ENCODE results near the gene FBRS.

FBRS gene

DNA sequence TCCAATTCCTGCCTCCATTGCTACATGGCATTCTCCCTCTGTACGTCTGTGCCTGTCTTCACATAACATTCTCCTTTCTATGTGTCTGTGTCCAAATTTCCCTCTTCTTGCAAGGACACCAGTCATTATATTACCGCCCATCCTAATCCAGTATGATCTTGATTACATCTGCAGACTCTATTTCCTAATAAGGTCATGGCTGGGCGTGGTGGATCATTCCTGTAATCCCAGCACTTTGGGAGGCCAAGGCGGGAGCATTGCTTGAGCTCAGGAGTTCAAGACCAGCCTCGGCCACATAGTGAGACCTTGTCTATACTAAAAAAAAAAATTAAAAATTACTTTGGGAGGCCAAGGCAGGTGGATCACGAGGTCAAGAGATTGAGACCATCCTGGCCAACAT is 12.5 kb upstream of the FBRS start:
- no peak for DNase-seq

DNA sequence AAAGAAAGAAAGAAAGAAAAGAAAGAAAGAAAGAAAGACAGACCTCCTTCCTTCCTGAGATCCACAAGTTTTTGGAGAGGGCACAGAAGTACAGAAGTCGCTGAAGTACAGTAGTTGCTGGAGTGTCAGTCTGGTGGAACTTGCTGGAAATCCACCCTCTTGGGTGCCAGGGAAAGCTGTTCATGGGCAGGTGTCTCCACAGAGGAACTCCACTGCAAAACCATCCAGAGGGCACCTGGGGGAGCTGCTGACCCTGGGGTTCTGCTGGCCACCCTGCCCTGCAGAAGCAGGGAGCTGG is 11.0 kb upstream of the FBRS start:
- no peak for DNase-seq

DNA sequence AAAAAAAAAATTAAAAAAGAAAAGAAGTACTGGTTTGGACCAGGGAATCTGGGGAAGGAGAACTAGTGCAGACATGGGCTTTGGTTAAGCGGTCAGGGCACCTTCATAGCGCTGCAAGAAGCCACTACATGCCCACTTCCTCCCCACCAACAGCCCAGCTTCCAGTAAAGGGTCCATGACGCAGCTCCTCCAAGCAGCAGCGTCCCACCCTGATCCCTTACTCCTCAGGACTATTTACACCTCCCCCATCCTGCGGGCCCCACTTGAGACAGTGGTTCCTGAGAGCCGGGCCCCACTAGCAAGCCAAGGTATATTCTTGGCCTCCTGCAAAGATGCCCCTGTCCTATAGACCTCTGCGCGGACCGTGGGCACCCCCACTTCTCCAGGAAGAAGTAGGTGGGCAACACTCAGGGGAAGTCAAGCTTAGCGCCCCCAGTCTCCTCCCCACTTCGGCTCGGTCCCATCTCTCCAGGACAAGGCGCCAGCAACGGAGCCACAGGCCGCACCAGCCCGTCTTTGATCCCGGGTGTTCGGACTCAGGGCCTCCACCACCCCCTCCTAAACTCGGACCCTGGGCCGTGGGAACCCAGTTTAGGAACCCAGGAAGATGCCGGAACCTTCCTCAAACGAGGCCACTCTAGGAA is 8.4 kb upstream of the FBRS start:
- peak; percentile 48 for DNase-seq

DNA sequence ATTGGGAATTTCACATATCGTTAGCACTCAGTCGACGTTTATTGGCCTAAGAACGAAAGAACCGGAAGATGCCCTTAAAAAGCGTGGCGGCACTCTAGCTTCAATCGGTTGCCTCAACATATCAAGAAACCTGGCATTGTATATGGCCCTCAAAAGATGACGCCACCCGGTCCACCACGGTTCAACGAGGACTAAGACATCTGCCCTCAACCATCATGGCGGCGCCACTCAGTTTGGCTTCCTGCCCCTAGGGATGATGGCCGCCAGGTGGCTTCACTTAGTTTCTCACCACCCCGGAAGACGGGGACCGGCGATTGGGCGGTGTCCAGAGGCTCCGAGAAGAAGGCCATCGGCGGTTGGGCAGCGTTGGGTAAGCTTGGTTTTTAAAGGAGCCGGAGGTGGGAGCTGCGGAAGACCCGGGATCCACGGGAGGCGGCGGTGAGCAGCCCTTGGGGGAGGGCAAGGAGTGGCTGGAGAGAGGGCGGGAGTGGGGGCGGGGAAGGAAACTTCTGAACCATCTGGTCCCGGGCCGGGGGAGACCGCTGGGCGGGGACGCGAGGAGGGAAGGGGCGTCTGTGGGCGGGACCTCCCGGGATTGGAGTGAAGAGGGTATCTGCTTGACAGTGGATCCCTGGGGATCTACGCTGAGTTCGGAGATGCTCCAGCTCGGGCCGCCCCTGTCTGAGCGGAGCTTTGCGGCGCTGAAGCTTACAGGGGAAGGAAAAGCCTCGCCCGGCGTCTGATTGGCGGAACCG is 7.7 kb upstream of the FBRS start, which contains the start of gene PRR14:
Gene PRR14 (plus strand): TSS at position 592 of the 755 bp plus-strand sequence. CDS start 686 bp downstream, outside the sequence.
- DNase-seq: peak; percentile 100

DNA sequence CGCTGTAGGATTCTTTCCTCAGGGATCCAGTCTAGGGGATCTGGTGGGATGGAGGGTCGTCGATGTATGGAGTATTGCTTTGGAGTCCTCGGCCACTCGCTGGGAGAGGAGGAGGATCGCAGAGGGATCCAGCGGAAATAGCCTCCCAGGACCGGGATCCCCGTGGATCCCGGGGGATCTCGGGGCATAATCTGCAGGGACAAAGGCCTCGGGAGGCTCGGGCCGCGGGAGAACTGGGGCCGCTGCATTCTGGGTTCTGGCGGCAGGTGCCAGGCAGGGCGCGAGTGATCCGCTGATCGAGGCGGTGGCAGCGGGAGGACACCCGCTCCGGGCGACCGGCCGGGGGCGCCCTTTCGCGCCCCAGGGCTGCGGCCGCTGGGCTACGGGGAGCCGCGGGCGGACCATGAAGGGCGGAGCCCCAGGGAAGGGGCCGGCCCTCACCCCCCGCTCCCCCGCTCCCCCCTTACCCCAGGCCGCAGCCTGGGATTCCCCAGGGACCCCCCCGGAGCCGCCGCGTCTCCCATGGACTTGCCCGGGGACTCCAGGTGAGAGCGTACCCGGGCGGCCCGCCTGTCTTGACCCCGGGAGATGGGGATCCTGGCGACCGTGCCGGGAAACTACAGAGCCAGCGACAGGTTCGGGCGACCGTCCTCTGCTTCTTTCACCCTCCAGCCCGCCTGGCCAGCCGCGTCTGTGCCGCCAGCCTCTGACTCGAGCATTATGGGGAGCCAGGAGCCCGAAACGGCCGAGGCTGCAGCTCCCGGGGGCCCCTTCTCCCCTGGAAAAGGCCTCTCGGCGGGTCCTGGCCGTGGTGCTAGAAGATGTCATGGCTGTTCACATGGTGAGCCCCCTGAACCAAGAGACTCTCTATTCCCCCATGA is 6.9 kb upstream of the FBRS start:
- peak; percentile 86 for DNase-seq

DNA sequence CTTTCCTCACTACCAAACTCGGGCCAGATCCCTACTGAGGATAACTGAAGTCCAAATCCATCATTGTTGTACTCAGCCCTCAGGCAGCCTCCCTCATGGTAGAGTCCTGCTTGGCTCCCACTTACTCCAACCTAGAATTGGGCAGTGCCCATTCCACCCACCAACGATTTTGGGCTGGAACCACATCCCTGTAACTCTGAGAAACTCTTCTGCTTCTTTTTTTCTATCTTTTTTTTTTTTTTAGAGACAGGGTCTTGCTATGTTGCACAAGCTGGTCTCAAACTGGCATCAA is 6.3 kb upstream of the FBRS start:
- DNase-seq: no peak

DNA sequence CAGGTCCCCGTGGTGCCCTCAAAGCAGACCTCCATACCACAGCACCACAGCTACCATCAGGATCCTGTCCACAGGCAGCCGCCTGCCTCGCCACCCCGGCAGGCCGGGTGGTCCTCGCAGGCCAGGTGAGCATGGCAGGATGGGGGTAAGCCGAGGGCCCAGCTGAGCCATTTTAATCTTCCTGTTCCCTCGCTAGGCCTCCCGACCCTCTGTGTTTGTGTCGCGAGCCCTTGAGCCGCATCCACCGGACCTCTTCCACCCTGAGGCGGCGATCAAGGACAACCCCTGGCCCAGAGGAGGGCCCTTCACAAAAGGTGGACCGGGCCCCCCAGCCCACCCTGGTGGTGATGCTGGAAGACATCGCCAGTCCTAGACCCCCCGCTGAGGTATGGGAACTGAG is 5.5 kb upstream of the FBRS start:
- no peak for DNase-seq

DNA sequence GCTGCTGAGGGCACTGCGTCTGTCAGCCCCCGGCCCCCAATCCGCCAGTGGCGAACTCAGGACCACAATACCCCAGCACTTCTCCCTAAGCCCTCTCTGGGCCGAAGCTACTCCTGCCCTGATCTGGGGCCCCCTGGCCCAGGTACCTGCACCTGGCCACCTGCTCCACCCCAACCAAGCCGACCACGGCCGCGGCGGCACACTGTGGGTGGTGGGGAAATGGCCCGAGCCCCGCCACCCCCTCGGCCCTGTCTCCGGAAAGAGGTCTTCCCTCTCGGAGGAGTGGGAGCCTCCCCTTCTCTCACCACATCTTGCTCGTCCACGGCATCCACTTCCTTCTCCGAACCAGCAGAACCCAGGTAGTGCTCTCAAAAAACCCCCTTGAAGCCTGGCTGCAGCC is 3.4 kb upstream of the FBRS start:
- no peak for DNase-seq

DNA sequence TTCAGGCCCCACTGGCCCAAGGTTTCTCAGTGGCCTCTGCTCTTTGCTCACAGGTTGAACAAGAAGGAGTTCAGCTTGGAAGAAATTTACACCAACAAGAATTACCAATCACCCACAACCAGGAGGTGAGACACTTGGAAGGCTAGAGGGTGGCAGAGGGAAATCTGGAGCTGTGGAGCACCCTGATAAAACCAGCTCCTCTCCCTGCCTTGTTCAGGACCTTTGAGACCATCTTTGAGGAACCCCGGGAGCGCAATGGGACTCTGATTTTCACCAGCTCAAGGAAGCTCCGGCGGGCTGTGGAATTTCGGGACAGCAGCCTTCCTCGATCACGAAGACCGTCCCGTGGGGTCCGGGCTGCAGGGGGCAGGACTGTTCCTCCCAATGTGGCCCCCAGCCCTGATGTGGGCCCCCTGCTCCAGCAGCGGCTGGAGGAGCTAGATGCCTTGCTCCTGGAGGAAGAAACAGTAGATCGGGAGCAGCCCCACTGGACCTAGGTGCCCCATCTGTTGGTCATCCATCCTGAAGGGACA is 2.4 kb upstream of the FBRS start:
- no peak for DNase-seq

DNA sequence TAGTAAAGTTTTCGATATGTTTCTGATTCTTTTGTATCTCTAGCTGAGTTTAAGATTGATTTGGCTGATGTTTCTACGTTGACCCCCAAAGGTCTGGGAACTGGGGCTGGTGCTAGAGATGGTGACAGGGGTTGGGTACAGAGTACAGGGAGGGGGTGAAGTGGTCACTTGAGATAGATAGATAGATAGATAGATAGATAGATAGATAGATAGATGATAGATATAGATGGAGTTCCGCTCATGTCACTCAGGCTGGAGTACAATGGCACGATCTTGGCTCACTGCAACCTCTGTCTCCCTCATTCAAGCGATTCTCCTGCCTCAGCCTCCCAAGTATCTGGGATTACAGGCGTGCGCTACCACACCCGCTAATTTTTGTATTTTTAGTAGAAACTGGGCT is 1.8 kb upstream of the FBRS start:
- DNase-seq: no peak

DNA sequence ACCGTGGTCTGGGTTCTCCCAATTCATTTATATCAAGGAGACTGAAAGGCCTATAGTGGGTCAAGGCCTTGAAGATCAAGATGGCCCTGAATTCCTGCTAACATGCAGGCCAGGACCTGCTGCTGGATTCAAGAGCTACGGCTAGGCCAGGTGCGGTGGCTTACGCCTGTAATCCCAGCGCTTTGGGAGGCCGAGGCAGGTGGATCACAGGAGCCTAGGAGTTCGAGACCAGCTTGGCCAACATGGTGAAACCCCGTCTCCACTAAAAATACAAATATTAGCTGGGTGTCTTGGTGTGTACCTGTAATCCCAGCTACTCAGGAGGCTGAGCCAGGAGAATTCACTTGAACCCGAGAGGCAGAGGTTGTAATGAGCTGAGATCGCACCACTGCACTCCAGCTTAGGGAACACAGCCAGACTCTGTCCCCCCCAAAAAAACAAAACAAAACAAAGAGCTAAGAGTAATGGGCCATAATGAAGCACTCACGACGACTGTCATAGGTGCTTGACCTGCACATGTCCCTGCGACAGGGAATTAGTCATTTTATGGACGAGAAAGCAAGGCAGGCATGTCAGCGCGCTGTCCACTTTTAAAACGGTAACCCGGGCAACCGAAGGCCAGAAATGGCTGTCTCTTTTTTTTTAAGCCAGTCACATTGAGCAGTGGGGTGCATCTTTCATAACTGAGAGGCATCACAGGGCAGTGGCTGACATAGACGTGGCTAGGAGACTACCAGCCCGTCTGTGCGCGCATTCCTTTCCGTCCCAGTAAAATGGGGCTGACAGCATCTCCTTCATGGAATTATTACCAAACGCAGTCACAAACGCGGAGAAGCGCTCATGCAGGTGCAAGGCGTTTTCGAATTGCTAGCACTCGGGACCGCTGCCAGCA is 1.0 kb upstream of the FBRS start:
- no peak for DNase-seq

DNA sequence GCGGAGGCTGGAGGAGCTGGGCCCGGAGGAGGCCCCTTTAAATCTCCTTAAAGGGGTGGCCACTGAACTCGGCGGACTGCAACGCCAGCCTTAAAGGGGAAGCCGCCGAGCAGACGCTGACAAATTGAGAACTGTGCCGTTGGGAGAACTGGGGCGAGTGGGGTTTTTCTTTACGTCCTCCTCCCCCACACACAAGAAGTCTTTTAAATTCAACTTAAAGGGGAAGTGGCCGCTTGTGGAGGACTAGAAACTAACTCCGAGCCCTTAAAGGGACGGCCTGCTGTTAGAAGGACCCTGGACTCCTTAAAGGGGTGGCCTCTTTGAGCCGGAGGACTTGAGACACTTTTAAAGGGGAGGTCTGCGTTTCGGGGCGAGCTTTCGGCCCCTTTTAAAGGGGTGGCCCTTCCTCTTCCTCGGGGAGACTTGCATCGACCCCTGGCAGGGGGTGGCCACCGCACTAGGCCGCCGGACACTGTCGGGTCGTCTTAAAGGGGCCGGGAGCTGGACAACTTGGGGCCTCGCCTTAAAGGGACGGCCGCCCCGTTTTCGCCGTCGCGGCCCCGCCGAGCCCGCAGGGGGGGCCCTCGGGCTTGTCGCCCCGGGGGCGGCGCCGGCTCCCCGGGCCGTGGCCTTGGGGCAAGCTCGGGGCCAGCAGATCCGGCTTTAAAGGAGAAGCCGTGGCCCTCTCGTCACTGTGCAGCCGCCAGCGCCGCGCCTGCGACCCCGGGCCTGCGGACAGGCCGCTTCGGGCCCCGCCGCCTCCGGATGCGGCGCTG is 688 bp downstream of the FBRS start:
- DNase-seq: peak; percentile 97

DNA sequence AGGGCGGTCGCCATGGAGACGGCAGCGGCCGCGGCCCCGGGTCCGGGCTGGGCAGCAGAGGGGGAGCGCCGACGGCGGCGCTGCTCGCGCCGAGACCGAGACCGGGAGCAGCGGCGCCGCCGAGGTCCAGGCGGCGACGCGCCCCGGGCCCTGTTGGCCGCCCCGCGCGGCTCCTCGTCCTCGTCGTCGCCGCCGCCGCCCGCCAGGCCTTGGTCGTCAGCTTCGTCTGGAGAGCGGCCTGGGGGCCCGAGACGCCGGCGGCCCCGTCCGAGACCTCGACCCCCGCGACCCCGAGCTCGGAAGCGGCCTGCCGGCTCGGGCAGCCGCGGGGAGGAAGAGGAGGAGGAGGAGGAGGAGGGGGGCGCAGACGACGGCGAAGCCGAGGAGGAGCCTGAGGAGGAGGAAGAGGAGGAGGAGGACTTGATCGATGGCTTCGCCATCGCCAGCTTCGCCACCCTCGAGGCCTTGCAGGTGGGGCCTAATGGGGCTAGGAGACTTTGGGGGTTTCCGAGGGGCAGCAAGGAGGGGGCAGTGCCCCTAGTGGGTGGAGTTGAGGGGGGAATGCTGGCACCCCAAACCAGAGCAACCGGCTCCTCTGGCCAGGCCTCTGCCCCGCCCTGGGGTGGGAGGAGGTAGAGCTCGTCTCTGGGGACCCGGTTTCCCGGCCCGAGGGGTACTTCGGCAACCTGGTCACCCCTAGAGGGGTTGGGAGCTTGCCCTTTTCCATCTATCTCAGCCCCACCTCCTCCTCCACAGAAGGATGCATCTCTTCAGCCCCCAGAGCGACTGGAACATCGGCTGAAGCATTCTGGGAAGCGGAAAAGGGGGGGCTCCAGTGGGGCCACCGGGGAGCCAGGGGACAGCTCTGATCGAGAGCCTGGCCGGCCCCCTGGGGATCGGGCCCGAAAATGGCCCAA is 1.5 kb downstream of the FBRS start:
- peak; percentile 81 for DNase-seq

DNA sequence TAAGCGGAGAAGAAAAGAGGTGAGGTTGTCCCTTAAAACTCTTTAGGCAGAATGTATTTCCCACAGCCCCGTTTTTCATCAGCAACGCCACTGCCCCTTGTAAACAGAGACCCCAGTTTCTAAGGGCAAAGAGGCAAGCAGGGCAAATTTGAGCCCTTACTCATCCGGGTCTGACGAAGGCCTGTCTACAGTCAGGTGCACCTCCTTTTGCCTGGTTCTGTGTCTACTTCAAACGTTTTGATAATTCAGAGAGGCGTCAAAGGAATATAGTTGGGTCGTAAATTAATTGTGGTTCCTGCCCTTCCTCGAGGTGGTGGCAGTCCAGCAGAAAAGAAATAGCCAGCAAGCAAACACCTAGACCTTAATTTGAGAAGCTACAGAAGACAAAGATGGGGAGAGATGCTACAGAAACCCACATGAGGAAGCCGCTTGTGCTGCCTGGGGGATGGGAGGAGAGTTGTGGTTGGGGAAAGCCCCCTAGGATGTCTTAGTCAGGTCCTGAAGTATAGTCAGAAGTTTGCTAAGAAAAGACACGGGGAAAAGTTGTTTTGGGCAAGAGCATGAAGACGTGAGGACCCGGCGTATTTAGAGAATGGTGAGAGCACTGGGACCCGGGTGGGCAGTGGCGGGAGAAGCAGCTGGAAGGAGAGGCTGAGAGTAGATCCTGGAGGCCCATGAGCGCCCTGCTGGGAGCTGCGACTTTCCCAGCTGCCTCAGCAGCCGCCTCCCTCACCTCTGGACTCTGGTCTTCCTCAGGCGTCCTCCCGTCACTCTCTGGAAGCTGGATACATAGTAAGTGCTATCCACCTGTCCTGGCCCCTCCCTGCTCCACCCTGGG is 2.4 kb downstream of the FBRS start:
- peak; percentile 88 for DNase-seq

DNA sequence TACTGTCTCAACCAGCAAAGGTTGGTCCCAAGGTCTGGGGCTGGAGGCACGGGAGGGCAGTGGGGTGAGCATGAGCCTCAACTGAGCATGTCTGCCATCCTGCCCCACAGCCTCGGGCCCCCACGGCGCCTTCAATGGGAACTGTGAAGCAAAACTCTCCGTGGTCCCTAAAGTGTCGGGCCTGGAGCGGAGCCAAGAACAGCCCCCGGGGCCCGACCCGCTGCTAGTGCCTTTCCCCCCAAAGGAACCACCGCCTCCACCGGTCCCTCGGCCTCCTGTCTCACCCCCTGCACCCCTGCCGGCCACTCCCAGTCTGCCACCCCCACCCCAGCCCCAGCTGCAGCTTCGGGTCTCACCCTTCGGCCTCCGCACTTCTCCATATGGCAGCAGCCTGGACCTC is 4.2 kb downstream of the FBRS start:
- no peak for DNase-seq

DNA sequence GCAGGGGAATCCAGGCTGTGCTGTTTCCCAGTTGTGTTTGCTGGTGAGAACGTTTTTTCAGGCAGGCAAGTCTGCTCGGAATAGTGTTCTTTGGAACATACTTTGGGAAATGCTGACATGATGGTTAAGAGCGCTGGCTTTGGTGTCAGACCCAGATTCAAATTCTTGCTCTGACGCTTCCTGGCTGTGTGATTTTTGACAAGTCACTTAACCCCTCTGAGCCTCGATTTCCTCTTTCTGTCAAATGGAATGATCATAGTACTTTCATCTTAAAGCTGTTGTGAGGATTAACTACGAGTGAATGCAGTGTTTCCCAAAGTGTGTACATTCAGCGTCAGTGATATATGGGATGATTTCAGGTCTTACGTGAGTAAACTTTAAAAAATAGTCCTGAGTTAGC is 4.8 kb downstream of the FBRS start:
- no peak for DNase-seq

DNA sequence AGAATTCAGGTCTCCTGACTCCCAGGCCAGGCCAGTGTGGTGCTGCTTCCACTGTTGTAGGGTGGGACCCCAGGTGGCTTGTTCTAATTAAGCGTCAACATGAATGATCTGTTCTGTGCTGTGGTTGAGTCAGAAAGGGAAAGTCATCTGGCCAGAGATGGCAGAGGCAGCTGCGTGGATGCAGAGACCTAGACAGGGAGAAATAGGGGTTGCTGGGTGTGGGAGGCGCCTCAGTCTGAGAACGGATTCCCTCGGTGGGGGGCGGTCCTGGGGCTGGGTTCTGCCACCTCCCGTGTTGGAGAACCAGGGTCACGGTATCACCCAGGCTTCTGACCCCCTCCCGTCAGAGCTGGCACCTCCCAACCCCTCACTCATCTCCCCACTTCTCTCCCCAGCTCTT is 5.6 kb downstream of the FBRS start:
- DNase-seq: no peak

DNA sequence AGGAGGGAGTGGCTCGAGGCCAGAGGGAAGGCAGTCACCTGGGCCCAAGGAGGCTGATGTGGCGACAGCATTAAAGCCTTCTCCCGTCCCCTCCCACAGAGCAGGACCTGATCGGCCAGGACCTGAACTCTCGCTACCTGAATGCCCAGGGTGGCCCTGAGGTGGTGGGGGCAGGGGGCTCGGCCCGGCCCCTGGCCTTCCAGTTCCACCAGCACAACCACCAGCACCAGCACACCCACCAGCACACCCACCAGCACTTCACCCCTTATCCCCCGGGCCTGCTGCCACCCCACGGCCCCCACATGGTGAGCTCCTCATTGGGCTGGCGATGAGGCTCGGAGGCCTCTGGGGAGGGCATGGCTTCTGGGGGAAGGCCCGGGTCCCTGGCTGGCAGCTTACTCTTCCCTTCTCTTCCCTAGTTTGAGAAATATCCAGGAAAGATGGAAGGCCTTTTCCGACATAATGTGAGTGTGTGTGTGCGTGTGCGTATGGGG is 6.4 kb downstream of the FBRS start:
- no peak for DNase-seq

DNA sequence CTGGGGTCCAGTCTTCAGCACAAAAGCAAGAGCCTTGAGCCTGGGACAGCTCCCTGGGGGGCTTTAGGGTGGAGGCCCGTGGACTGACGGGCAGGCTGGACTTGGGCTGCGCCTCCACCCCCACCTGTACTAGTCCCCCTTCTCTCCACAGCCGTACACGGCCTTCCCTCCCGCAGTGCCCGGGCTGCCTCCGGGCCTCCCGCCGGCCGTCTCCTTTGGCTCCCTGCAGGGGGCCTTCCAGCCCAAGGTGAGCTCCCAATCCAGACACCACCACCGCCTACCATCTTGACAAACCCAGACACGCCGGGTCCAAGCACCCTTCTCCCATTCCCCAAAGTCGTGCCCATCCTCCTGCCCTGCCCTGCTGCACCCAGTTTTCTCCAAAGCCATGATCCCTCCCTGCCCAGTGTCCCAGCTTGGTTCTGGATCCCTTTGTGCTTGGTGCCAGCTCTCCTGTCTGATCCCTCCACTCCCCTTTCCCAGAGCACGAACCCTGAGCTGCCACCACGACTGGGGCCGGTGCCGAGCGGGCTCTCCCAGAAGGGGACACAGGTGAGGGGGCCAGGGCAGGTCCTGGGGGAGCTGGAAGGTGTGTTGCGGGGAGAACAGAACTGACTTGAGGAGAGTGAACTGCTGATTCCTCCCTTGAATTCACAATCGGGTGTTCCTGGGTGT is 7.1 kb downstream of the FBRS start:
- DNase-seq: no peak
